NCI-H82 (cell line): ENCODE data around the gene FUT1.
"Not testable (repeated sequence)": the region's sequence is repeated elsewhere in the genome, so short reads cannot be mapped to it uniquely, and the experiment has no call there.

Experiments used
- DNase-seq: peaks from one replicate; lab custom pipeline; 2025; lab: John Stamatoyannopoulos, UW

FUT1 gene

GRCh38 chr19:48752496-48753365 lies at the start of gene FUT1:
Gene FUT1, minus strand, starts transcription at chr19:48752641. Its CDS starts 1,360 bp downstream, at chr19:48751281.
- DNase-seq = peak; percentile 70

- no peak for DNase-seq
Measured at GRCh38 chr19:48799358-48800300, 47.2 kb upstream of the FUT1 start.

- no peak for DNase-seq
Measured at GRCh38 chr19:48798937-48799336, 46.5 kb upstream of the FUT1 start.

- DNase-seq = no peak
Measured at GRCh38 chr19:48797103-48797502, 44.7 kb upstream of the FUT1 start.

- no peak for DNase-seq
Measured at GRCh38 chr19:48796298-48797083, 44.0 kb upstream of the FUT1 start.

- DNase-seq = no peak
Measured at GRCh38 chr19:48795685-48796070, 43.2 kb upstream of the FUT1 start.

- DNase-seq = peak; percentile 97
Measured at GRCh38 chr19:48795055-48795684, 42.7 kb upstream of the FUT1 start.

- DNase-seq = no peak
Measured at GRCh38 chr19:48794291-48794690, 41.9 kb upstream of the FUT1 start.

GRCh38 chr19:48793271-48793670 lies 40.8 kb upstream of the FUT1 start:
- DNase-seq = peak; percentile 69

GRCh38 chr19:48787331-48787730 lies 34.9 kb upstream of the FUT1 start:
- DNase-seq = not testable (repeated sequence)

- DNase-seq = not testable (repeated sequence)
Measured at GRCh38 chr19:48786422-48786821, 34.0 kb upstream of the FUT1 start.

GRCh38 chr19:48784527-48784926 lies 32.1 kb upstream of the FUT1 start:
- DNase-seq = no peak

- DNase-seq = no peak
Measured at GRCh38 chr19:48780631-48781391, 28.4 kb upstream of the FUT1 start.

GRCh38 chr19:48779636-48780035 lies 27.2 kb upstream of the FUT1 start:
- peak; percentile 35 for DNase-seq

GRCh38 chr19:48777720-48778119 lies 25.3 kb upstream of the FUT1 start:
- DNase-seq = no peak

- no peak for DNase-seq
Measured at GRCh38 chr19:48777139-48777538, 24.7 kb upstream of the FUT1 start.

- no peak for DNase-seq
Measured at GRCh38 chr19:48772503-48772953, 20.1 kb upstream of the FUT1 start.

GRCh38 chr19:48770734-48771472 lies 18.5 kb upstream of the FUT1 start:
- DNase-seq = no peak

- no peak for DNase-seq
Measured at GRCh38 chr19:48770266-48770665, 17.8 kb upstream of the FUT1 start.
